ENCODE data around the gene ERCC1. TPM values are rescaled to one million over a fixed set of nuclear protein-coding genes. Genes with fewer than 3 reads are reported as not detected.

The ERCC1 gene
- total and polyA plus RNA-seq, 2 of the 13 experiments (the other 11 are each of a cell fraction or from before 2014, with no cell fraction given), result 40.0 to 66.4 TPM

GRCh38 chr19:45444318-45445041, 20.8 kb upstream of the ERCC1 start (continued):
- no peak for TF ChIP-seq ZNF563 (CRISPR knock-in tag; IDR thresholded peaks at IDR 0.05)
- TF ChIP-seq MED8 (CRISPR knock-in tag; IDR thresholded peaks at IDR 0.05; ENCODE audit: insufficient replicate concordance), result no peak
- TF ChIP-seq POLR2G (IDR thresholded peaks at IDR 0.05; ENCODE audit: low read depth, low read length), result peak; percentile 38; the same call in 1 of the 2 replicates
- no peak for TF ChIP-seq ATF3 (CRISPR knock-in tag; IDR thresholded peaks at IDR 0.05)
- no peak for TF ChIP-seq CENPX (CRISPR knock-in tag; IDR thresholded peaks at IDR 0.05)
- TF ChIP-seq ZBTB21 (CRISPR knock-in tag; IDR thresholded peaks at IDR 0.05), result no peak
- TF ChIP-seq ADNP (CRISPR knock-in tag; IDR thresholded peaks at IDR 0.05), result no peak
- TF ChIP-seq ZMAT5 (CRISPR knock-in tag; IDR thresholded peaks at IDR 0.05; ENCODE audit: borderline replicate concordance, low read depth), result no peak
- TF ChIP-seq, protein P1, sequence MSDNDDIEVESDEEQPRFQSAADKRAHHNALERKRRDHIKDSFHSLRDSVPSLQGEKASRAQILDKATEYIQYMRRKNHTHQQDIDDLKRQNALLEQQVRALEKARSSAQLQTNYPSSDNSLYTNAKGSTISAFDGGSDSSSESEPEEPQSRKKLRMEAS (IDR thresholded peaks at IDR 0.05), result no peak
- peak; percentile 67 for TF ChIP-seq ERF (CRISPR knock-in tag; IDR thresholded peaks at IDR 0.05)
- TF ChIP-seq, protein P2, sequence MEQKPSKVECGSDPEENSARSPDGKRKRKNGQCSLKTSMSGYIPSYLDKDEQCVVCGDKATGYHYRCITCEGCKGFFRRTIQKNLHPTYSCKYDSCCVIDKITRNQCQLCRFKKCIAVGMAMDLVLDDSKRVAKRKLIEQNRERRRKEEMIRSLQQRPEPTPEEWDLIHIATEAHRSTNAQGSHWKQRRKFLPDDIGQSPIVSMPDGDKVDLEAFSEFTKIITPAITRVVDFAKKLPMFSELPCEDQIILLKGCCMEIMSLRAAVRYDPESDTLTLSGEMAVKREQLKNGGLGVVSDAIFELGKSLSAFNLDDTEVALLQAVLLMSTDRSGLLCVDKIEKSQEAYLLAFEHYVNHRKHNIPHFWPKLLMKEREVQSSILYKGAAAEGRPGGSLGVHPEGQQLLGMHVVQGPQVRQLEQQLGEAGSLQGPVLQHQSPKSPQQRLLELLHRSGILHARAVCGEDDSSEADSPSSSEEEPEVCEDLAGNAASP (CRISPR knock-in tag; IDR thresholded peaks at IDR 0.05; ENCODE audit: borderline replicate concordance), result no peak
- TF ChIP-seq KLF11 (CRISPR knock-in tag; IDR thresholded peaks at IDR 0.05), result no peak
- no peak for TF ChIP-seq GABPA (IDR thresholded peaks at IDR 0.05; ENCODE audit: low read depth, low read length)
- TF ChIP-seq GABPA (CRISPR knock-in tag; IDR thresholded peaks at IDR 0.05; ENCODE audit: low read depth), result no peak
- TF ChIP-seq ZNF160 (CRISPR knock-in tag; IDR thresholded peaks at IDR 0.05), result no peak
- no peak for TF ChIP-seq ZNF30 (CRISPR knock-in tag; IDR thresholded peaks at IDR 0.05)
- TF ChIP-seq PHF5A (CRISPR knock-in tag; IDR thresholded peaks at IDR 0.05; ENCODE audit: low read depth, unreplicated experiment), result no peak
- no peak for TF ChIP-seq FOSL1 (CRISPR knock-in tag; IDR thresholded peaks at IDR 0.05; ENCODE audit: borderline replicate concordance)
- no peak for TF ChIP-seq ZNF138 (CRISPR knock-in tag; IDR thresholded peaks at IDR 0.05; ENCODE audit: low read depth)
- TF ChIP-seq ZSCAN25 (CRISPR knock-in tag; IDR thresholded peaks at IDR 0.05), result no peak
- TF ChIP-seq AHR (CRISPR knock-in tag; IDR thresholded peaks at IDR 0.05), result no peak
- no peak for TF ChIP-seq CEBPB (IDR thresholded peaks at IDR 0.05; ENCODE audit: borderline replicate concordance, low read depth, low read length)
- no peak for TF ChIP-seq JDP2 (CRISPR knock-in tag; IDR thresholded peaks at IDR 0.05; ENCODE audit: borderline replicate concordance)
- no peak for TF ChIP-seq SRSF9 (IDR thresholded peaks at IDR 0.05; ENCODE audit: borderline replicate concordance, insufficient read depth, low read depth, low read length, poor library complexity, severe bottlenecking)
- TF ChIP-seq SRY (CRISPR knock-in tag; IDR thresholded peaks at IDR 0.05), result no peak
- TF ChIP-seq ZNF430 (CRISPR knock-in tag; IDR thresholded peaks at IDR 0.05), result no peak
- no peak for TF ChIP-seq ZFP37 (CRISPR knock-in tag; IDR thresholded peaks at IDR 0.05; ENCODE audit: borderline replicate concordance)
- TF ChIP-seq ZNF441 (CRISPR knock-in tag; IDR thresholded peaks at IDR 0.05; ENCODE audit: borderline replicate concordance), result 0 out of 2 replicates have a peak, but pooled peaks have one; percentile 35
- TF ChIP-seq NR2F1 (CRISPR knock-in tag; IDR thresholded peaks at IDR 0.05), result no peak; a peak in 1 of 4 replicates
- TF ChIP-seq NPAS2 (CRISPR knock-in tag; IDR thresholded peaks at IDR 0.05; ENCODE audit: borderline replicate concordance), result no peak
- no peak for TF ChIP-seq KLF6 (CRISPR knock-in tag; IDR thresholded peaks at IDR 0.05)
